GM18499 (cell line): ENCODE data around the gene SLC6A2.
"Not testable (repeated sequence)": the region's sequence is repeated elsewhere in the genome, so short reads cannot be mapped to it uniquely, and the experiment has no call there.

Experiments used
- ATAC-seq: cut with Tn5 transposase; IDR thresholded peaks from one replicate; pipeline ENCODE4 v1.9.1; 2021; ENCODE audit warnings: moderate number of reproducible peaks; ENCODE audit not compliant: insufficient read depth, unreplicated experiment

Gene SLC6A2

GRCh38 chr16:55753145-55753631, 97.4 kb downstream of the SLC6A2 start:
- not testable (repeated sequence) for ATAC-seq
